NCI-H526 (cell line): ENCODE data around the gene ADAMTS20.
A peak's percentile ranks its signal among the peaks of the same experiment; 100 is the strongest.
"Not testable (repeated sequence)": the region's sequence is repeated elsewhere in the genome, so short reads cannot be mapped to it uniquely, and the experiment has no call there.

Experiments used
- DNase-seq, 2 experiments: peaks; one replicate each; lab custom pipeline; 2025; lab: John Stamatoyannopoulos, UW

ADAMTS20 gene, protein sequence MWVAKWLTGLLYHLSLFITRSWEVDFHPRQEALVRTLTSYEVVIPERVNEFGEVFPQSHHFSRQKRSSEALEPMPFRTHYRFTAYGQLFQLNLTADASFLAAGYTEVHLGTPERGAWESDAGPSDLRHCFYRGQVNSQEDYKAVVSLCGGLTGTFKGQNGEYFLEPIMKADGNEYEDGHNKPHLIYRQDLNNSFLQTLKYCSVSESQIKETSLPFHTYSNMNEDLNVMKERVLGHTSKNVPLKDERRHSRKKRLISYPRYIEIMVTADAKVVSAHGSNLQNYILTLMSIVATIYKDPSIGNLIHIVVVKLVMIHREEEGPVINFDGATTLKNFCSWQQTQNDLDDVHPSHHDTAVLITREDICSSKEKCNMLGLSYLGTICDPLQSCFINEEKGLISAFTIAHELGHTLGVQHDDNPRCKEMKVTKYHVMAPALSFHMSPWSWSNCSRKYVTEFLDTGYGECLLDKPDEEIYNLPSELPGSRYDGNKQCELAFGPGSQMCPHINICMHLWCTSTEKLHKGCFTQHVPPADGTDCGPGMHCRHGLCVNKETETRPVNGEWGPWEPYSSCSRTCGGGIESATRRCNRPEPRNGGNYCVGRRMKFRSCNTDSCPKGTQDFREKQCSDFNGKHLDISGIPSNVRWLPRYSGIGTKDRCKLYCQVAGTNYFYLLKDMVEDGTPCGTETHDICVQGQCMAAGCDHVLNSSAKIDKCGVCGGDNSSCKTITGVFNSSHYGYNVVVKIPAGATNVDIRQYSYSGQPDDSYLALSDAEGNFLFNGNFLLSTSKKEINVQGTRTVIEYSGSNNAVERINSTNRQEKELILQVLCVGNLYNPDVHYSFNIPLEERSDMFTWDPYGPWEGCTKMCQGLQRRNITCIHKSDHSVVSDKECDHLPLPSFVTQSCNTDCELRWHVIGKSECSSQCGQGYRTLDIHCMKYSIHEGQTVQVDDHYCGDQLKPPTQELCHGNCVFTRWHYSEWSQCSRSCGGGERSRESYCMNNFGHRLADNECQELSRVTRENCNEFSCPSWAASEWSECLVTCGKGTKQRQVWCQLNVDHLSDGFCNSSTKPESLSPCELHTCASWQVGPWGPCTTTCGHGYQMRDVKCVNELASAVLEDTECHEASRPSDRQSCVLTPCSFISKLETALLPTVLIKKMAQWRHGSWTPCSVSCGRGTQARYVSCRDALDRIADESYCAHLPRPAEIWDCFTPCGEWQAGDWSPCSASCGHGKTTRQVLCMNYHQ (N-terminal part only)

DNA sequence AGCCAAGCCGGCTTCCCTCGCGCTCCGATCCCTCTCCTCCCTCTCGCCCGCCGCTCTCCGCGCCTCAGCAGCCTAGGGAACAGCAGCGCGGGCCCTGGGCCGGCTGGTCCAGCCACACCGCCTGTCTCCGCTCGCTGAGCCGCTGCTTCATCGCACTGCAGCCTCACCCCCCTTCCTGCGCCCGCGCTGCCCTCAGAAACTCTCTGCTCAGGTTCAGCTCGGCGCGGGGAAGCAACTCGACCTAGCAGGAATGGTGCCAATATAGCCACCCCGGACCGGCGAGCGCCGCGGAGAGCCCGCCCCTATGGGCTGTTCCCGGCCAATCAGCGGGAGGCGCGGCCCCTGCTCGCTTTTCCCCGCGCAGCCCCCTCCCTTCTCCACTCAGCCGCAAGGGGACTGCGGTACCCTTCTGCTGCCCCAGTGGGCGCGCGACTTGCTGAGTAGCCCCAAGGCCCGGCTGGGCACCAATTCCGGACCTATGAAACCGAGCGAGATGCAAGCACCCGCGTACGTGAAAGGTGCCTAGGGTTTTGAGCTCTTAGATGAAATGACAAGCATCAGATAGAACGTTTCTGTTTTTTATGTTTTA, at the start of gene ADAMTS20:
Gene ADAMTS20, minus strand, starts transcription at position 233 of the 589 bp plus-strand sequence. CDS start 282 bp downstream, outside the sequence.
- no peak for DNase-seq

DNA sequence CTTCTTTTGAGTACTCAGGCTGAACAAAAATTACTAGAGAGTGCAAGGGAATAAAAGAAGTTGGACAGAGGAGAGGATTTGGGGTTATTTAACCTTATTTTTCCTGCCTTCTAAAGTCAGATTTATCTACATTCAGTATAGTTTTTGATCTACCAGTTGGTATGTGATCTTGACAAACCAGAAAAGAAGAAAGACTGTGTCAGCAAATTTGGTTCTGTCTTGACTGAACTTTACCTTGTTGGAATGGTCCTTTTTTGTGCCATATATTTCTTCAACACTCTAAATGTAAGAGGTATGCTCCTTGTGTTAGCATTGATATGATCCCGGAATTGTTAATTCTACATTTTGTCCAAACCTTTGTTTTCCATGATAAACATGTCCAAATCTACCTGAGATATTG, 47.7 kb upstream of the ADAMTS20 start:
- DNase-seq, result no peak

- no peak for DNase-seq
These were observed 47.1 kb upstream of the ADAMTS20 start for GRCh38 chr12:43599066-43599465.

DNA sequence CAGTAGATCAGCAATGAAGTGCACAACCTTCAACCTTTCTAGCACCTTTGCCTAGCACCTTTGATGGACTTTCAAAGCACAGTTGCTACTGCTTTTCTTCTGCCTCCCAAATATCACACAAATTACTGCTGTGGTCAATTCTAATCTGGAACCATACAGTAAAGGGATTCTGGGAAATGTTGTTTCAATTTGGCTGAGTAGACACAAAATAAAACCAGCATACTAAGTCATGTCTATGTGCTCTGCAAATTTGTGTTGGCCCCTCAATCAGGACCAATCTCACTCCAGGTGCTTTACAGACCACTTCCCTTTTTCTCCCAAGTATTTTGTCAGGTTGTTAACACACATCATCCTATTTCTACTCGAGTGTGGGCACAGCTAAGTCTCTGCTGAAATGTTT, 38.3 kb upstream of the ADAMTS20 start:
- no peak for DNase-seq

DNA sequence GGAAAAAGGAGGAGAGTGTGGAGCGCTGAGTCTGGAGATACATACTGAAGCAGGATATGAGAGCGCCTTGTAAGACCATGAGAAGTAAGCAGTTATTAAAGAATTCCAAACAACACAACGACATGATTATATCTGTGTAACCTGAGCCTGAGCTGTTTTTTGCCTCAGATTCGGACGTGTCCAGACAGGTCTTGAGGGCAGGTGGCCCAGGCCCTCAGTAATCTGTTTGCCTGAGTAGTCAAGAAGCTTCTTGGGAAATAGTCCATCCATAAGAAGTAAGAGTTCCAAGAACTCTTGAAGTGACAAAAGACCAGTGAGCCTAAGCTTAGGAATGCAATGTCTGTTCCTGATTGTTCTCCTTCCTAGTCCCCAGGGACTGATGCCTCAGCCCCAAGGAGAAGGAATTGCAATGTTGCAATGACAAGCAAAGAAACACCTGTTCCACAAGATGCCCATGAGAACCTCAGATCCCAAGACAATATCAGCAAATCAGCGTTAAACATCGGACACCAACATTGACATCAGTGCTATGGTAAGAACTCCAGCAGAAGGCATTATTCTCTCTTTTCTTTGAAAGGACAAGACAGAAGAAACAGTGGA, 34.7 kb upstream of the ADAMTS20 start:
- DNase-seq, result peak in 1 of 2 experiments; percentile 19

GRCh38 chr12:43585676-43586075, 33.7 kb upstream of the ADAMTS20 start:
- DNase-seq, result no peak

DNA sequence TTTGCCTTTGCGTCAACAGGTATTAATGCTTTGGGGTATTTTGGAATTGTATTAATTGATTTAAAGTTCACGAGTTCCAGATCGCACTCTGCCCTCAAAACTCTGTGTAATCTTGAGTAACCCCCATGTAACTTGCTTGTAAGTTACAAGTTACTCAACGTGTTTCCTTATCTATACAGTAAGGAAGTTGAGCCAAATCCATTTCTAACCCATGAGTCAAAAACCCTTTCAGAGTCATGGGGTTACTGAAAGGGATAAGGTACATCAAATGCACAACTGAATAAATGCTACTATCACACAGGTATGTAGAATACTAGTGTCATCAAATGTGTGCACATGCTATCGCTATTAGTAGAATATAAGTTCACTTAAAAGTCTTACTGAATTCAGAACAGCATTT, 28.6 kb upstream of the ADAMTS20 start:
- DNase-seq, result no peak

- no peak for DNase-seq
These were observed 27.2 kb upstream of the ADAMTS20 start for GRCh38 chr12:43579206-43579605.

GRCh38 chr12:43578782-43579181, 26.8 kb upstream of the ADAMTS20 start:
- DNase-seq, result no peak

GRCh38 chr12:43577381-43577780, 25.4 kb upstream of the ADAMTS20 start:
- DNase-seq, result no peak

DNA sequence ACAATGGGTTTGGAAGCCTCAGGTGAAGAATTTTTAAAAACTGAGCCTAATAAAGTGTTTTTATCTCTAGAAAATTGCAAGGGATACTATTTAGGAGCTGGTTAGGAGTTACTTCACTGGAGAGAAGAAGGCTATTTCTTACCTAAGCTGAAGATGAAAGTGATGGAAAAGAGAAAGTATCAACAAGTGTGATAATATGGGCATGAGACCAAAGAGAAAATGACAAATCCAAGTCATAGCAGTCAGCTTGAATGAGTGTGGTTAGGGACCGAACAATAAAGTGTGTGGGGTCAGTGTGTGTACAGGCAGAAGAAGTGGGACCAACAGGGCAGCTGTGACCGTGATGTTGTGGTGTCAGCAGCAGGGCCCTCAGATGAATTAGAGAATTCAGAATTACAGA, 24.2 kb upstream of the ADAMTS20 start:
- no peak for DNase-seq

GRCh38 chr12:43571885-43572284, 19.9 kb upstream of the ADAMTS20 start:
- no peak for DNase-seq

DNA sequence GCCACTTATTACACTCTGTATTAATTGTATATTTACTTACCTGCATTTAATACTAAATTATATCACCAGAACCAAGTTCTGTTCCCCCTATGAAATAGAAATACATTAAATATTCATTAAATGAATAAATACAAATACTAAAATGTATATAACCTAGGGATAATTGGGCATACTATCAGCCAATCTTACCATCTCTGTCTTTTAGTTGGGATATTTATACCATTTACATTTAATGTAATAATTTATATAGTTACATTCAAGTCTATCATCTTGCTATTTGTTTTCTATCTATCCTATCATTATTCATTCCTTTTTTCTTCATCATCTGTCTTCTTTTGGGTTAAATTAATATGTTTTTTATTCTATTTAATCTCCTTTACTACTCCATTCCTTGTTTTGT, 4.1 kb upstream of the ADAMTS20 start:
- no peak for DNase-seq

GRCh38 chr12:43551279-43551970, 578 bp downstream of the ADAMTS20 start:
- DNase-seq, result no peak

DNA sequence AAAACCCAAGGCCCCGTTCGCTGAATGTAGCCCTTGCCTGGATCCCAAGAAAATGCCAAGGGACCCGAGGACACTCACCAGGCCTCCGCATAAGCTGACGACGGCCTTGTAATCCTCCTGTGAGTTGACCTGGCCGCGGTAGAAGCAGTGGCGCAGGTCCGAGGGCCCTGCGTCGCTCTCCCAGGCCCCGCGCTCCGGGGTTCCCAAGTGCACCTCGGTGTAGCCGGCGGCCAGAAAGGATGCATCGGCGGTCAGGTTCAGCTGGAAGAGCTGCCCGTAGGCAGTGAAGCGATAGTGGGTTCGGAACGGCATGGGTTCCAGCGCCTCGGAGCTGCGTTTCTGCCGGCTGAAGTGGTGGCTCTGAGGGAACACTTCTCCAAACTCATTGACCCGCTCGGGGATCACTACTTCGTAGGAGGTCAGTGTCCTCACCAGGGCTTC, 1.2 kb downstream of the ADAMTS20 start:
- DNase-seq, result no peak

DNA sequence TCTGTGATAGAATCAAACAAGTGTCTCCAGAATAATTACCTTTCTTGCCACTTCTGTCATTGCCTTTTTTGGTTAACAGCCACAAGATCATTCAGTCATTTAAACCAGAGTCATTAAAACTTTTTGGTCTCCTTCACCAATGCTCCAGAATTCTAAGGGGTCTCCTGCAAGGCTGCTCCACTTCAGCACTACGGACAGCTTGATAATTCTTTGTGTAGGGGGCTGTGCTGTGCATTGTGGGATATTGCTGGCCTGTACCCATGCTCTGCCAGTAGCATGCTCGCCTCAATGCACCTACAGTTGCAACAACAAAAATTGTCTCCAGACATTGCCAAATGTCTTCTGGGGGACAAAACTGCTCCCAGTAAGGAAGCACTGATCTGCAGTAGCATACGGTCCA, 7.3 kb downstream of the ADAMTS20 start:
- no peak for DNase-seq

DNA sequence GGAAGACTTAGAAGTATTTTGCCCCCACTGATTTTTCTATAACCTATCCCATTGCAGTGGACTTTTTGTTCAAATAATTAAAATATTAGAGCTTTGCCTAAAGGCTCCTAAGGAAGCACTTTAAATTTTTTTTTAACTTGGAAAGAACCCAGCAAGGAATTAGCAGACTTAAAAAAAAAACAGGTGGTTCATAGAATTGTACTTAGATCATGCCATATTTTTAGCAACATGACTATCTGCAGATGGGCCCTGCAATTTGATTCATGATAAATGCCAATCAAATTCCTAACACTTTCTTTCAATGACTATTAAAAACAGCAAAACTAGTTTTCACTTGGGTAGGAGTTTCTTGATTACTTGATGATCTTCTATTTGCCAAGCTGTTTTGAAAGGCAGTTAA, 11.5 kb downstream of the ADAMTS20 start:
- no peak for DNase-seq

DNA sequence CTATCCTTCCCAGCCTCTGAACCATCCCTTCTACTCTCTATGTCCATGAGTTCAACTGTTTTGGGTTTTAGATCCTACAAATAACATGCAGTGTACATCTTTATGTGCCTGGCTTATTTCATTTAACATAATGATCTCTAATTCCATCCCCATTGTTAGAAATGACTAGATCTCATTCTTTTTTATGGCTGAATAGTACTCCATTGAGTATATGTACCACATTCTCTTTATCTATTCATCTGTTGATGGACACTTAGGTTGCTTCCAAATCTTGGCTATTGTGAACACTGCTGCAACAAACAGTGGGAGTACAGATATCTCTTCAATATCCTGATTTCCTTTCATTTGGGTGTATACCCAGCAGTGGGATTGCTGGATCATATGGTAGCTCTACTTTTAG, 14.3 kb downstream of the ADAMTS20 start:
- DNase-seq, result not testable (repeated sequence)

GRCh38 chr12:43516045-43516444, 36.0 kb downstream of the ADAMTS20 start:
- DNase-seq, result no peak

- DNase-seq, result peak; percentile 3 to 29
These were observed 50.3 kb downstream of the ADAMTS20 start for GRCh38 chr12:43501703-43502102.
